OCI-LY1 (cell line): ENCODE data around the gene BTBD19.

Experiments
- H2AFZ ChIP-seq: fragments of 200-600 bp; sonication (generic), shearing (Covaris generic); 2 replicates; pipeline ENCODE4 v1.6.0; 2014; ENCODE audit warnings: antibody characterized with exemption, mild to moderate bottlenecking, low read length
- H3F3A ChIP-seq: fragments of 200-600 bp; sonication (generic), shearing (Covaris generic); 2 replicates; pipeline ENCODE4 v1.6.0; 2014; ENCODE audit warnings: mild to moderate bottlenecking, antibody characterized with exemption, low read length, moderate library complexity; ENCODE audit not compliant: insufficient read depth
- H3K27ac ChIP-seq: fragments of 200-600 bp; sonication (generic); 2 replicates; pipeline ENCODE4 v1.5.1; 2014; ENCODE audit warnings: low read length, mixed run types, mild to moderate bottlenecking, low read depth; ENCODE audit not compliant: poor library complexity, severe bottlenecking
- H3K27me3 ChIP-seq: fragments of 200-600 bp; sonication (generic); 2 replicates; pipeline ENCODE4 v1.6.0; 2014; ENCODE audit warnings: antibody characterized with exemption, mild to moderate bottlenecking, low read length, moderate library complexity; ENCODE audit not compliant: insufficient read depth
- H3K36me3 ChIP-seq: fragments of 200-600 bp; sonication (generic); 2 replicates; pipeline ENCODE4 v1.6.1; 2014; ENCODE audit warnings: mild to moderate bottlenecking, antibody characterized with exemption, low read length, moderate library complexity, mixed read lengths; ENCODE audit not compliant: insufficient read depth
- H3K4me1 ChIP-seq: fragments of 200-600 bp; sonication (generic); 2 replicates; pipeline ENCODE4 v1.5.1; 2014; ENCODE audit warnings: mild to moderate bottlenecking, low read length, moderate library complexity; ENCODE audit not compliant: insufficient read depth, severe bottlenecking
- H3K4me2 ChIP-seq: fragments of 200-600 bp; sonication (generic), shearing (Covaris generic); 2 replicates; pipeline ENCODE4 v1.6.1; 2014; ENCODE audit warnings: low read length
- H3K4me3 ChIP-seq: fragments of 200-600 bp; sonication (generic); 2 replicates; pipeline ENCODE4 v1.5.1; 2014; ENCODE audit warnings: low read length, low read depth, mild to moderate bottlenecking, mixed read lengths; ENCODE audit not compliant: poor library complexity, severe bottlenecking
- H3K79me2 ChIP-seq: fragments of 200-600 bp; shearing (Covaris generic); 2 replicates; pipeline ENCODE4 v1.6.1; 2016; ENCODE audit warnings: mixed run types, low read length, mixed read lengths; ENCODE audit not compliant: insufficient read depth
- H3K9ac ChIP-seq: fragments of 200-600 bp; sonication (generic), shearing (Covaris generic); 2 replicates; pipeline ENCODE4 v1.6.1; 2014; ENCODE audit warnings: mild to moderate bottlenecking, low read length, mixed read lengths
- H3K9me2 ChIP-seq: fragments of 200-600 bp; sonication (generic), shearing (Covaris generic); 2 replicates; pipeline ENCODE4 v1.6.1; 2014; ENCODE audit warnings: low read depth, mild to moderate bottlenecking, low read length, mixed read lengths
- H3K9me3 ChIP-seq: fragments of 200-600 bp; shearing (Covaris generic); 2 replicates; pipeline ENCODE4 v1.6.1; 2014; ENCODE audit warnings: low read length, mixed read lengths
- H4K20me1 ChIP-seq: fragments of 200-600 bp; sonication (generic), shearing (Covaris generic); 2 replicates; pipeline ENCODE4 v1.6.0; 2016; ENCODE audit warnings: mild to moderate bottlenecking, low read length; ENCODE audit not compliant: insufficient read depth
- CTCF ChIP-seq: fragments of 200-600 bp; sonication (generic), shearing (Covaris generic); IDR thresholded peaks from 2 replicates; pipeline ENCODE4 v1.5.1; 2017; ENCODE audit warnings: mild to moderate bottlenecking, antibody characterized with exemption, low read length, moderate library complexity, mixed read lengths
- EZH2 ChIP-seq: fragments of 200-600 bp; sonication (generic), shearing (Covaris generic); IDR thresholded peaks from 2 replicates; pipeline ENCODE4 v1.8.0; 2017; ENCODE audit warnings: borderline replicate concordance, mixed run types, mild to moderate bottlenecking, antibody characterized with exemption, low read length, moderate library complexity, mixed read lengths

The BTBD19 gene

GRCh38 chr1:44854970-44855369, 46.6 kb downstream of the BTBD19 start:
- Histone ChIP-seq H3F3A (no peaks in the 10 kb centered on the region), H3K4me2 (no peak overlapping the region), H2AFZ (no peak overlapping the region), H3K9me2 (no peaks in the 10 kb centered on the region), H3K79me2 (no peaks in the 10 kb centered on the region), H3K27me3 (no peaks in the 10 kb centered on the region), H3K27ac (no peak overlapping the region), H3K9ac (no peak overlapping the region), H3K9me3 (no peaks in the 10 kb centered on the region), H3K4me1 (no peaks in the 10 kb centered on the region), H4K20me1 (no peaks in the 10 kb centered on the region), H3K4me3 (no peak overlapping the region), H3K36me3 (peaks cover 19% of the 10 kb centered on the region)
- no peak for TF ChIP-seq EZH2
- TF ChIP-seq CTCF: no peak

GRCh38 chr1:44855742-44856141, 47.4 kb downstream of the BTBD19 start:
- H3F3A ChIP-seq: no peaks in the 10 kb centered on the region
- peaks cover 19% of the 10 kb centered on the region for H3K36me3 ChIP-seq
- H3K9ac ChIP-seq: no peak overlapping the region
- TF ChIP-seq EZH2 (no peak), CTCF (no peak)
- no peaks in the 10 kb centered on the region for H4K20me1 ChIP-seq
- H3K79me2 ChIP-seq: no peaks in the 10 kb centered on the region
- H3K4me1 ChIP-seq: no peaks in the 10 kb centered on the region
- H2AFZ ChIP-seq: no peak overlapping the region
- no peaks in the 10 kb centered on the region for H3K9me3 ChIP-seq
- H3K27me3 ChIP-seq: no peaks in the 10 kb centered on the region
- H3K27ac ChIP-seq: no peak overlapping the region
- H3K4me2 ChIP-seq: no peak overlapping the region
- H3K9me2 ChIP-seq: no peaks in the 10 kb centered on the region
- H3K4me3 ChIP-seq: no peak overlapping the region

- Histone ChIP-seq H4K20me1 (no peaks in the 10 kb centered on the region), H3K4me1 (no peaks in the 10 kb centered on the region), H3K9me2 (no peaks in the 10 kb centered on the region), H3K9ac (no peak overlapping the region), H3K27ac (no peak overlapping the region), H3K4me3 (no peak overlapping the region), H3F3A (no peaks in the 10 kb centered on the region), H3K27me3 (no peaks in the 10 kb centered on the region), H2AFZ (no peak overlapping the region), H3K79me2 (no peaks in the 10 kb centered on the region), H3K36me3 (peaks cover 19% of the 10 kb centered on the region), H3K9me3 (no peaks in the 10 kb centered on the region), H3K4me2 (no peak overlapping the region)
- TF ChIP-seq CTCF: no peak
- TF ChIP-seq EZH2: no peak
Observed at GRCh38 chr1:44857446-44857845, 49.1 kb downstream of the BTBD19 start.
